Measurements from ENCODE around the gene SOX11.

DNA sequence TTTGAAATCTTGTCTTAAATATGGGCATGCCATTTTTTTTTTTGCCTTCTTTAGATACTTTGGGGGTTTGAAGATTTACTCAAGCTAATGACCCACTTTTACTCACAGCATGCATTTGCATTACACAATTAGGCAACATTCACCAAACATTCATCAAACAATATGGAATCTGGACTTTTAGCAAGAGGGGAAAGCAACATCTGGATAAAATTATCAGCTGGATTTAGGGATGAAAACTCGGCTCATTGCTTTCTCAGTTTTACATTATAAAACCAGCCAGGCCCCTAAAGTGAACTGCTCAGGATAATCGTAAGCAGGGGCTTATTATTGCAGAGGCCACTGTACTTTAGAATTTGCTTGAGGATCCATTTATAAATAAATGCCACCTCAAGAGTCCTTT, 44.7 kb downstream of the SOX11 start:
- TF ChIP-seq CTCF (conservative IDR thresholded peaks at IDR 0.05; ENCODE audit: low read depth, low read length) = no peak
- TF ChIP-seq EZH2phosphoT487 (IDR thresholded peaks at IDR 0.05; ENCODE audit: borderline replicate concordance, low read length) = no peak
- no peak for TF ChIP-seq EZH2 (IDR thresholded peaks at IDR 0.05; ENCODE audit: low read length, unreplicated experiment)
